Endodermal cell (in vitro differentiated cells): ENCODE results near the gene ZNF236. TPM values are rescaled to one million over a fixed set of nuclear protein-coding genes. Genes with fewer than 3 reads are reported as not detected.

Experiments
- DNase-seq: peaks from one replicate; pipeline ENCODE4 v3.0.0-alpha.2; 2017
- H3K27ac ChIP-seq: 2 replicates; pipeline ENCODE4 v1.5.1; 2013; ENCODE audit warnings: mild to moderate bottlenecking, low read depth, low read length, moderate library complexity
- H3K27me3 ChIP-seq: 2 replicates; pipeline ENCODE4 v1.6.1; 2013; ENCODE audit warnings: mild to moderate bottlenecking, low read length, moderate library complexity; ENCODE audit not compliant: insufficient read depth, control insufficient read depth, poor library complexity, severe bottlenecking
- H3K36me3 ChIP-seq: 2 replicates; pipeline ENCODE4 v1.7.0; 2013; ENCODE audit warnings: mild to moderate bottlenecking, low read length, moderate library complexity; ENCODE audit not compliant: control insufficient read depth, insufficient read depth
- H3K4me1 ChIP-seq: one replicate; pipeline ENCODE4 v1.7.0; 2013; ENCODE audit warnings: low read length; ENCODE audit not compliant: control insufficient read depth, insufficient read depth
- H3K4me3 ChIP-seq: 2 replicates; pipeline ENCODE4 v1.5.1; 2013; ENCODE audit warnings: mild to moderate bottlenecking, low read length, moderate library complexity
- H3K9ac ChIP-seq: 2 replicates; pipeline ENCODE4 v1.6.1; 2013; ENCODE audit warnings: mild to moderate bottlenecking, low read length, moderate library complexity; ENCODE audit not compliant: poor library complexity, severe bottlenecking; ENCODE audit errors: extremely low read depth
- H3K9me3 ChIP-seq: 2 replicates; pipeline ENCODE4 v1.6.1; 2013; ENCODE audit warnings: mild to moderate bottlenecking, low read length, moderate library complexity; ENCODE audit not compliant: control insufficient read depth
- H3K27ac Mint-ChIP-seq: 2 replicates; pipeline ENCODE4 v1.8.0; 2020; ENCODE audit warnings: mixed read lengths
- H3K27me3 Mint-ChIP-seq: 2 replicates; pipeline ENCODE4 v1.8.0; 2021; ENCODE audit warnings: mild to moderate bottlenecking, mixed read lengths; ENCODE audit not compliant: insufficient read depth
- H3K36me3 Mint-ChIP-seq: 2 replicates; pipeline ENCODE4 v1.8.0; 2020; ENCODE audit warnings: low read depth, mixed read lengths
- H3K4me1 Mint-ChIP-seq: 2 replicates; pipeline ENCODE4 v1.8.0; 2020; ENCODE audit warnings: mixed read lengths
- H3K4me3 Mint-ChIP-seq: 2 replicates; pipeline ENCODE4 v1.8.0; 2020; ENCODE audit warnings: mild to moderate bottlenecking, moderate library complexity, mixed read lengths
- H3K9me3 Mint-ChIP-seq: 2 replicates; pipeline ENCODE4 v1.8.0; 2020; ENCODE audit warnings: mild to moderate bottlenecking, mixed read lengths
- WGBS, 2 experiments: methylation state at CpG; one replicate each; pipeline versions ENCODE4 v1.1.5 to v1.1.7; 2013; ENCODE audit warnings: missing lambda C conversion rate in 2 of 2, mixed read lengths in 1 of 2; ENCODE audit not compliant: insufficient coverage in 1 of 2, insufficient read length in 1 of 2; 5-methylcytosine and 5-hydroxymethylcytosine counted together
- total RNA-seq, 2 donors: library from RNA; stranded (reverse); fragmentation: NEBNext Ultra II Directional in 1 of 2; extraction: Animal tissue kit (Norgen Biotek cat#: 25700) in 1 of 2; gene quantifications; 2 replicates in 1 of 2; 3 replicates in 1 of 2; pipeline ENCODE4 v1.2.1, GENCODE V29; 2021
- TF ChIP-seq, protein P1 (sequence below): fragments of 200-600 bp; sonication (generic); conservative IDR thresholded peaks from 2 replicates; pipeline ENCODE4 v1.5.0; 2021; ENCODE audit warnings: antibody characterized with exemption, mild to moderate bottlenecking

ZNF236 gene
- total RNA-seq, 2 donors from 2014 or later, result 27.0 to 28.3 TPM

DNA sequence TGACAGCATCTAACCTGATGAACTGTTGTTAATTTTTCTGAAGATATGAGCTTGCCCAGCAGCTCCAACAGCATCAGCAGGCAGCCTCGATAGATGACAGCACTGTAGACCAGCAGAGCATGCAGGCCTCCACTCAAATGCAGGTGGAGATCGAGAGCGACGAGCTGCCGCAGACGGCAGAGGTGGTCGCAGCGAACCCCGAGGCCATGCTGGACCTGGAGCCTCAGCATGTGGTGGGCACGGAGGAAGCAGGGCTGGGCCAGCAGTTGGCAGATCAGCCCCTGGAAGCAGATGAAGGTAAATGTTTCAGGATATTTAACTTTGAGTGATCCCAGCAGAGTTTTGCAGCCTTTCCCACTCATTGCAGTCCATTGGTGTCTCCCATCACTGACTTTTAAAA is 85.9 kb downstream of the ZNF236 start:
- Mint-ChIP-seq H3K27me3 (no peaks in the 10 kb centered on the region), H3K36me3 (peaks cover 54% of the 10 kb centered on the region), H3K4me1 (no peaks in the 10 kb centered on the region), H3K27ac (no peak overlapping the region), H3K9me3 (no peaks in the 10 kb centered on the region), H3K4me3 (no peak overlapping the region)
- no peaks in the 10 kb centered on the region for H3K27me3 ChIP-seq
- no peaks in the 10 kb centered on the region for H3K9me3 ChIP-seq
- H3K36me3 ChIP-seq, result peaks cover 85% of the 10 kb centered on the region
- 92 to 96% methylated on average over 9 to 10 of the region's 10 CpGs for WGBS, 2 experiments
- no peaks in the 10 kb centered on the region for H3K4me1 ChIP-seq
- DNase-seq, result no peak
- TF ChIP-seq, protein P1, sequence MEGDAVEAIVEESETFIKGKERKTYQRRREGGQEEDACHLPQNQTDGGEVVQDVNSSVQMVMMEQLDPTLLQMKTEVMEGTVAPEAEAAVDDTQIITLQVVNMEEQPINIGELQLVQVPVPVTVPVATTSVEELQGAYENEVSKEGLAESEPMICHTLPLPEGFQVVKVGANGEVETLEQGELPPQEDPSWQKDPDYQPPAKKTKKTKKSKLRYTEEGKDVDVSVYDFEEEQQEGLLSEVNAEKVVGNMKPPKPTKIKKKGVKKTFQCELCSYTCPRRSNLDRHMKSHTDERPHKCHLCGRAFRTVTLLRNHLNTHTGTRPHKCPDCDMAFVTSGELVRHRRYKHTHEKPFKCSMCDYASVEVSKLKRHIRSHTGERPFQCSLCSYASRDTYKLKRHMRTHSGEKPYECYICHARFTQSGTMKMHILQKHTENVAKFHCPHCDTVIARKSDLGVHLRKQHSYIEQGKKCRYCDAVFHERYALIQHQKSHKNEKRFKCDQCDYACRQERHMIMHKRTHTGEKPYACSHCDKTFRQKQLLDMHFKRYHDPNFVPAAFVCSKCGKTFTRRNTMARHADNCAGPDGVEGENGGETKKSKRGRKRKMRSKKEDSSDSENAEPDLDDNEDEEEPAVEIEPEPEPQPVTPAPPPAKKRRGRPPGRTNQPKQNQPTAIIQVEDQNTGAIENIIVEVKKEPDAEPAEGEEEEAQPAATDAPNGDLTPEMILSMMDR, result no peak
- H3K4me3 ChIP-seq, result no peak overlapping the region
- no peak overlapping the region for H3K27ac ChIP-seq
- no peak overlapping the region for H3K9ac ChIP-seq

DNA sequence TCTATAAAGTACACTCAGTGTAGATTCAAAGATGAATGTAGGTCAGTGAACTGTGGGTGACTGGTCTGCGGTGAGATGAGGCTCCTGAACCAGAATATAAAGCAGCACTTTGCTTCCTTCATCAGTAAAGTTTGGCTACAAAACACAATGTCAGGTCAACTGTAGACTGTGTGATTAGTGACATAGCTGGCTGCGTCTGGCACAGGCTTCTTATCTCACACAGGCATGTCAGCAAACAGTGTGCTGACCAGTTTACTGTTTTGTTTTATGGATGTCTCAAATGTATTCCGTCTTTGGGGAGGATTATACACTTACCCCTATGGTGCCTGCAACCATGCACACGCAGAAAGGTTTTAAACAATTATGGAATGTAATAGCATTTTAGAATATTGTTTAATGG is 87.1 kb downstream of the ZNF236 start:
- Histone ChIP-seq H3K4me3 (no peak overlapping the region), H3K9ac (no peak overlapping the region), H3K27me3 (no peaks in the 10 kb centered on the region), H3K27ac (no peak overlapping the region), H3K9me3 (no peaks in the 10 kb centered on the region), H3K4me1 (no peaks in the 10 kb centered on the region), H3K36me3 (peaks cover 93% of the 10 kb centered on the region)
- Mint-ChIP-seq H3K9me3 (no peaks in the 10 kb centered on the region), H3K36me3 (peaks cover 65% of the 10 kb centered on the region), H3K27ac (no peak overlapping the region), H3K27me3 (no peaks in the 10 kb centered on the region), H3K4me3 (no peak overlapping the region), H3K4me1 (no peaks in the 10 kb centered on the region)
- WGBS, 2 experiments, result 93% methylated on average over 4 of the region's 4 CpGs
- DNase-seq, result no peak
- TF ChIP-seq, protein P1, result no peak

DNA sequence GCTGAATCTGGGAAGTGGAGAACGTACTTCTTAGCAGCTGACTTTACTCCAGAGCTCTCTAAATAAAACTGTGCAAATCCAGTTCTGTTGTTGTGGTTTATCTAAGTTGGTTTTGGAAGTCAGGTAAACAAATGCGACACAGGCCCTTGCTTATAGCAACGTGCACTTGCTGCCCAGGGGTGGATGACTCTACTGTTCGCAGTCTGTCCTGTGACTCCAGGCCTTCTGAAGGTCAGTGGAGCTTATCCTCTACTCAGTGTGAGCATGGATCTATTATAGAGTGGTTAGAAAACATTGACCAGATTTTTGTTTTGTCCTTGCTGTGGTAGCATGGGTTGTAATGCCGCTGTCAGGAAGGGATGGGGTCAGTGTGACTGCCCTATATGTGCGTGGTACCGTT is 89.1 kb downstream of the ZNF236 start:
- H3K4me3 ChIP-seq, result no peak overlapping the region
- H3K36me3 ChIP-seq, result peaks cover 89% of the 10 kb centered on the region
- H3K4me1 ChIP-seq, result no peaks in the 10 kb centered on the region
- Mint-ChIP-seq H3K27ac (no peak overlapping the region), H3K36me3 (peaks cover 72% of the 10 kb centered on the region), H3K9me3 (no peaks in the 10 kb centered on the region), H3K4me3 (no peak overlapping the region), H3K4me1 (no peaks in the 10 kb centered on the region), H3K27me3 (no peaks in the 10 kb centered on the region)
- no peaks in the 10 kb centered on the region for H3K9me3 ChIP-seq
- H3K27ac ChIP-seq, result no peak overlapping the region
- TF ChIP-seq, protein P1, result no peak
- no peaks in the 10 kb centered on the region for H3K27me3 ChIP-seq
- WGBS, 2 experiments, result 89 to 96% methylated on average over 3 to 7 of the region's 7 CpGs
- no peak overlapping the region for H3K9ac ChIP-seq
- DNase-seq, result no peak
